CD4-positive, alpha-beta T cell (primary cell): ENCODE measurements around the gene TCEAL8. TPM values are rescaled to one million over a fixed set of nuclear protein-coding genes. Genes with fewer than 3 reads are reported as not detected.
"Not testable (repeated sequence)": the region's sequence is repeated elsewhere in the genome, so short reads cannot be mapped to it uniquely, and the experiment has no call there.

ENCODE experiments used
- ATAC-seq: fragments of 200-7000 bp; cut with Tn5 transposase; one replicate; pipeline ENCODE4 v1.10.0; 2022; ENCODE audit warnings: mild to moderate bottlenecking; ENCODE audit not compliant: poor library complexity
- CTCF ChIA-PET: fragments of 350-600 bp; sonication (Branson Sonifier 250); formaldehyde crosslinking; loops from one replicate; lab custom pipeline; 2021; ENCODE audit warnings: antibody characterized with exemption, inconsistent platforms; lab: Charles Lee
- POLR2A ChIA-PET: fragments of 350-600 bp; sonication (Branson Sonifier 250); formaldehyde crosslinking; loops from one replicate; lab custom pipeline; 2021; ENCODE audit warnings: antibody characterized with exemption, inconsistent platforms; lab: Charles Lee
- DNase-seq, 14 experiments: peaks; one replicate each; pipeline ENCODE4 v3.0.0-alpha.2; 2013 to 2020; ENCODE audit warnings: mixed read lengths in 2 of 14
- H3K27ac ChIP-seq, 2 donors: one replicate each; pipeline versions ENCODE4 v1.5.1 to v1.7.0; 2013; ENCODE audit warnings: low read length in 2 of 2, low read depth in 1 of 2, mild to moderate bottlenecking in 1 of 2
- H3K27me3 ChIP-seq, 2 experiments: 1 replicate in 1 of 2; 2 replicates in 1 of 2; pipeline versions ENCODE4 v1.6.1 to v1.7.0; 2013; ENCODE audit warnings: low read length in 2 of 2, control low read depth in 1 of 2, mild to moderate bottlenecking in 1 of 2, moderate library complexity in 1 of 2; ENCODE audit not compliant: insufficient read depth in 2 of 2, control insufficient read depth in 1 of 2
- H3K36me3 ChIP-seq: one replicate; pipeline ENCODE4 v1.6.1; 2013; ENCODE audit warnings: low read length, control low read depth; ENCODE audit not compliant: insufficient read depth
- H3K4me1 ChIP-seq: one replicate; pipeline ENCODE4 v1.6.1; 2013; ENCODE audit warnings: low read length, control low read depth; ENCODE audit not compliant: insufficient read depth
- H3K4me3 ChIP-seq: one replicate; pipeline ENCODE4 v1.5.1; 2013; ENCODE audit warnings: mild to moderate bottlenecking, low read length, moderate library complexity
- H3K9me3 ChIP-seq, 2 experiments: 1 replicate in 1 of 2; 2 replicates in 1 of 2; pipeline versions ENCODE4 v1.6.1 to v1.7.0; 2013; ENCODE audit warnings: low read length in 2 of 2, mild to moderate bottlenecking in 2 of 2, control low read depth in 1 of 2, moderate library complexity in 1 of 2; ENCODE audit not compliant: control insufficient read depth in 1 of 2, insufficient read depth in 1 of 2
- H3K27ac Mint-ChIP-seq: one replicate; pipeline ENCODE4 v1.8.0; 2020; ENCODE audit warnings: mixed read lengths
- H3K27me3 Mint-ChIP-seq: one replicate; pipeline ENCODE4 v1.8.0; 2021; ENCODE audit warnings: mixed read lengths
- H3K36me3 Mint-ChIP-seq: one replicate; pipeline ENCODE4 v1.8.0; 2021; ENCODE audit warnings: low read depth, mixed read lengths
- H3K4me1 Mint-ChIP-seq: one replicate; pipeline ENCODE4 v1.8.0; 2021; ENCODE audit warnings: low read depth, mixed read lengths
- H3K4me3 Mint-ChIP-seq: one replicate; pipeline ENCODE4 v1.8.0; 2020; ENCODE audit warnings: mild to moderate bottlenecking, mixed read lengths
- H3K9me3 Mint-ChIP-seq: one replicate; pipeline ENCODE4 v1.8.0; 2020; ENCODE audit warnings: mixed read lengths
- intact Hi-C, 2 experiments: fragments of 100-400 bp; cut with DNase I in 1 of 2; cut with micrococcal nuclease in 1 of 2; formaldehyde crosslinking; loops; one replicate each; pipeline versions ENCODE4 v1.15.1 to v1.9.0; 2023 to 2025; cut with DNase I, micrococcal nuclease
- total RNA-seq, 174 experiments: library from RNA in 2 of 174; stranded (reverse) in 2 of 174; gene quantifications; one replicate each; pipeline ENCODE4 v1.2.3 and lab custom pipeline; 2021 to 2026
- TF ChIP-seq, protein P1 (sequence below): fragments of 200-600 bp; IDR thresholded peaks from one replicate; pipeline ENCODE4 v1.8.0; 2022; ENCODE audit warnings: antibody characterized with exemption, mild to moderate bottlenecking

TCEAL8 gene
- total RNA-seq, 2 experiments from 2014 or later, result 12.1 to 14.9 TPM

DNA sequence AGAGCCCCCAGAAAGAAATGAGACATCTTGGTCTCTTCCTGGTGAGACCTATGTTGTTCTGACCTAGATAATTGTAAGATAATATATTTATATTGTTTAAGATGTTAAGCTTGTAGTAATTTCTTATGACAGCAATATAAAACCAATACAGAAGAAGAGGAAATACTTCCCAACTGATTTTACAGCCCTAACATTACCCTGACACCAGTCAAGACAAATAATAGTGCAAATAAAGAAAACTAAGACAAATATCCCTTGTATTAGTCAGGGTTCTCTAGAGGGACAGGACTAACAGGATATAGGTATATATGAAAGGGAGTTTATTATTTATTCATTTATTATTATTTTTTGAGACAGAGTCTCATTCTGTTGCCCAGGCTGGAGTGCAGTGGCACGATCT lies 18.7 kb downstream of the TCEAL8 start:
- Histone ChIP-seq H3K36me3 (no peaks in the 10 kb centered on the region), H3K27ac (no peak overlapping the region), H3K4me1 (no peaks in the 10 kb centered on the region), H3K4me3 (no peak overlapping the region), H3K9me3 (no peaks in the 10 kb centered on the region), H3K27me3 (no peaks in the 10 kb centered on the region)
- ChIA-PET CTCF (no interaction called here), POLR2A (no interaction called here)
- no peak for ATAC-seq
- no peak overlapping the region for H3K27ac Mint-ChIP-seq
- H3K9me3 Mint-ChIP-seq, result no peaks in the 10 kb centered on the region
- no peak overlapping the region for H3K4me3 Mint-ChIP-seq
- TF ChIP-seq, protein P1, sequence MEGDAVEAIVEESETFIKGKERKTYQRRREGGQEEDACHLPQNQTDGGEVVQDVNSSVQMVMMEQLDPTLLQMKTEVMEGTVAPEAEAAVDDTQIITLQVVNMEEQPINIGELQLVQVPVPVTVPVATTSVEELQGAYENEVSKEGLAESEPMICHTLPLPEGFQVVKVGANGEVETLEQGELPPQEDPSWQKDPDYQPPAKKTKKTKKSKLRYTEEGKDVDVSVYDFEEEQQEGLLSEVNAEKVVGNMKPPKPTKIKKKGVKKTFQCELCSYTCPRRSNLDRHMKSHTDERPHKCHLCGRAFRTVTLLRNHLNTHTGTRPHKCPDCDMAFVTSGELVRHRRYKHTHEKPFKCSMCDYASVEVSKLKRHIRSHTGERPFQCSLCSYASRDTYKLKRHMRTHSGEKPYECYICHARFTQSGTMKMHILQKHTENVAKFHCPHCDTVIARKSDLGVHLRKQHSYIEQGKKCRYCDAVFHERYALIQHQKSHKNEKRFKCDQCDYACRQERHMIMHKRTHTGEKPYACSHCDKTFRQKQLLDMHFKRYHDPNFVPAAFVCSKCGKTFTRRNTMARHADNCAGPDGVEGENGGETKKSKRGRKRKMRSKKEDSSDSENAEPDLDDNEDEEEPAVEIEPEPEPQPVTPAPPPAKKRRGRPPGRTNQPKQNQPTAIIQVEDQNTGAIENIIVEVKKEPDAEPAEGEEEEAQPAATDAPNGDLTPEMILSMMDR, result no peak
- no peaks in the 10 kb centered on the region for H3K4me1 Mint-ChIP-seq
- no peaks in the 10 kb centered on the region for H3K36me3 Mint-ChIP-seq
- no peak for DNase-seq
- no peaks in the 10 kb centered on the region for H3K27me3 Mint-ChIP-seq
- intact Hi-C loops, result no loop called here

DNA sequence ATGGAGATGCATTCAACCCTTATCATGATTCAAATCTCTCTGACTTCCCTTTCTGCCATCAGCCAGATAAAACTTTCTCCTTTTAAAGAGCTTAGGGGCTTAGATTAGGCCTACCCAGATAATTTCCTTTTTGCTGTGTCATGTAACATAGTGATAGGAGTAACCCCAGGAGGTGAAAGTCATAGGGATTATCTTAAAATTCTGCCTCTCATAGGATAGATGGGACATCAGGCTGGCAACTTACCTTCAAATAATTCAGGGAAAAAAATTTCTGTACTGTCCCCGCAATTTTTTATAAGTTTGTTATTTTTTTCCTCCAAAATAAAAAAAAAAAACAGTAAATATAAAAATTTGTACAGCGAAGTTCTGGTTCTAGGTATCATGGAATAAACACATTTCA lies 19.3 kb downstream of the TCEAL8 start:
- intact Hi-C loops, DNase-seq, ATAC-seq, H3K27ac Mint-ChIP-seq, H3K4me1 ChIP-seq, H3K27me3 Mint-ChIP-seq, H3K36me3 ChIP-seq, H3K4me3 ChIP-seq, H3K4me3 Mint-ChIP-seq, CTCF ChIA-PET, H3K4me1 Mint-ChIP-seq, H3K27me3 ChIP-seq, H3K27ac ChIP-seq, H3K9me3 ChIP-seq, POLR2A ChIA-PET, H3K9me3 Mint-ChIP-seq, H3K36me3 Mint-ChIP-seq: not testable (repeated sequence)

DNA sequence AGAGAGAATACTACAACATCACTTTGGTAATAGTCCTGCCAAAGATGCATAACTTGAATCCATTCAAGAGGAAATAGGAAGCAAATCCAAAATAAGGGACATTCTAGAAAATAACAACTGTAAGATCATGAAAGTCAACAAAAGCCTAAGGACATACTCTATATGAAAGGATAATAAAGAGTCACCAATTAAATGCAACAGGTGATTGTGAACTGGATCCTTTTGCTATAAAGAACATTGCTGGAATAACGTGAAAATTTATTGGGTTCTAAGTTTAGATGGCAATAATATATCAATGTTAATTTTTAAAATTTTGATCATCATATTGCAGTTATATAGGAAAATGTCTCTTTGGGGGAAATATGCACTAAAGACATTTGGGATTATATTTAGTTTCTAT lies 20.1 kb downstream of the TCEAL8 start:
- TF ChIP-seq, protein P1, result no peak
- H3K4me3 Mint-ChIP-seq, result no peak overlapping the region
- no peak overlapping the region for H3K27ac ChIP-seq
- no peaks in the 10 kb centered on the region for H3K36me3 ChIP-seq
- no peaks in the 10 kb centered on the region for H3K4me1 Mint-ChIP-seq
- ChIA-PET POLR2A (no interaction called here), CTCF (no interaction called here)
- intact Hi-C loops, result no loop called here
- no peaks in the 10 kb centered on the region for H3K27me3 Mint-ChIP-seq
- no peak overlapping the region for H3K4me3 ChIP-seq
- H3K27me3 ChIP-seq, result no peaks in the 10 kb centered on the region
- no peaks in the 10 kb centered on the region for H3K4me1 ChIP-seq
- H3K36me3 Mint-ChIP-seq, result no peaks in the 10 kb centered on the region
- H3K9me3 ChIP-seq, result no peaks in the 10 kb centered on the region
- no peak for DNase-seq
- ATAC-seq, result no peak
- no peak overlapping the region for H3K27ac Mint-ChIP-seq
- H3K9me3 Mint-ChIP-seq, result no peaks in the 10 kb centered on the region

DNA sequence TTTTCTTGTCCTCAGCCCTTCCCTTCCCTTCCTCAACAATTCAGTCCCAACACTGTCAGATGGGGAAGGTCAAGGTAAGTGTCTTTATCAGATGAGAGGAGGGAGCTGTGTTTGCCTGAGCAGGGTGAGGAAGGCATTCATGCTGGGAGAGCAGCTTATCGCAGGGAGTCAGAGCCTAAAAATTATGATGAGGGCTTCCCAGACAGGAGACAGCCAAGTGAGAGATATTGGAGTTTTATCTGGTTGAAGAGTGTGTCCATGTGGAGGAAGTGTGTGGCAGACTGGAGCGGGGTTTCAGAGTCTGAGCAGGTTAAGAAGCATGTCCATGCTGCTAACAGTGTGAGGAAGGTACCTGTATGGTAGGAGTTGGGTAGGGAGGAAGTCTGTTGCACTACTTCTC lies 21.7 kb downstream of the TCEAL8 start:
- H3K4me1 Mint-ChIP-seq, result no peaks in the 10 kb centered on the region
- H3K27ac Mint-ChIP-seq, result no peak overlapping the region
- TF ChIP-seq, protein P1, result no peak
- ATAC-seq (no peak), DNase-seq (no peak)
- POLR2A ChIA-PET, result no interaction called here
- Histone ChIP-seq H3K4me3 (no peak overlapping the region), H3K27ac (no peak overlapping the region), H3K4me1 (no peaks in the 10 kb centered on the region), H3K36me3 (no peaks in the 10 kb centered on the region), H3K27me3 (no peaks in the 10 kb centered on the region), H3K9me3 (no peaks in the 10 kb centered on the region)
- H3K36me3 Mint-ChIP-seq, result no peaks in the 10 kb centered on the region
- intact Hi-C loops, result no loop called here
- H3K27me3 Mint-ChIP-seq, result no peaks in the 10 kb centered on the region
- H3K9me3 Mint-ChIP-seq, result no peaks in the 10 kb centered on the region
- no peak overlapping the region for H3K4me3 Mint-ChIP-seq
- CTCF ChIA-PET, result no interaction called here

DNA sequence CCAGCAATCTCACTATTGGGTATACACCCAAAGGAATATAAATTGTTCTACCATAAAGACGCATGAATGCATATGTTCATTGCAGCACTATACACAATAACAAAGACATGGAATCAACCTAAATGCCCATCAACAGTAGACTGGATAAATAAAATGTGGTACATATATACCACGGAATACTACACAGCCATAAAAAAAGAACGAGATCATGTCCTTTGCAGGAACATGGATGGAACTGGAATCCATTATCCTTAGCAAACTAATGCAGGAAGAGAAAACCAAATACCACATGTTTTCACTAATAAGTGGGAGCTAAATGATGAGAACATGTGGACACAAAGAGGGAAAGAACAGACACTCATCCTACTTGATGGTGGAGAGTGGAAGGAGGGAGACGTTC lies 29.0 kb downstream of the TCEAL8 start:
- H3K27me3 ChIP-seq, POLR2A ChIA-PET, ATAC-seq, DNase-seq, H3K27ac Mint-ChIP-seq, CTCF ChIA-PET, intact Hi-C loops, H3K4me1 Mint-ChIP-seq, H3K4me3 ChIP-seq, H3K36me3 ChIP-seq, H3K4me3 Mint-ChIP-seq, H3K9me3 ChIP-seq, H3K36me3 Mint-ChIP-seq, H3K4me1 ChIP-seq, H3K27ac ChIP-seq, H3K9me3 Mint-ChIP-seq: not testable (repeated sequence)
- H3K27me3 Mint-ChIP-seq, result peaks cover 32% of the 10 kb centered on the region
